HG03575 (cell line): Measurements from ENCODE around the gene ADCY9.
"Not testable (repeated sequence)": the region's sequence is repeated elsewhere in the genome, so short reads cannot be mapped to it uniquely, and the experiment has no call there.

Experiments used
- ATAC-seq: cut with Tn5 transposase; IDR thresholded peaks from one replicate; pipeline ENCODE4 v1.9.1; 2021; ENCODE audit not compliant: unreplicated experiment, insufficient number of reproducible peaks, low FRiP score; ENCODE audit errors: extremely low read depth

Gene ADCY9

DNA sequence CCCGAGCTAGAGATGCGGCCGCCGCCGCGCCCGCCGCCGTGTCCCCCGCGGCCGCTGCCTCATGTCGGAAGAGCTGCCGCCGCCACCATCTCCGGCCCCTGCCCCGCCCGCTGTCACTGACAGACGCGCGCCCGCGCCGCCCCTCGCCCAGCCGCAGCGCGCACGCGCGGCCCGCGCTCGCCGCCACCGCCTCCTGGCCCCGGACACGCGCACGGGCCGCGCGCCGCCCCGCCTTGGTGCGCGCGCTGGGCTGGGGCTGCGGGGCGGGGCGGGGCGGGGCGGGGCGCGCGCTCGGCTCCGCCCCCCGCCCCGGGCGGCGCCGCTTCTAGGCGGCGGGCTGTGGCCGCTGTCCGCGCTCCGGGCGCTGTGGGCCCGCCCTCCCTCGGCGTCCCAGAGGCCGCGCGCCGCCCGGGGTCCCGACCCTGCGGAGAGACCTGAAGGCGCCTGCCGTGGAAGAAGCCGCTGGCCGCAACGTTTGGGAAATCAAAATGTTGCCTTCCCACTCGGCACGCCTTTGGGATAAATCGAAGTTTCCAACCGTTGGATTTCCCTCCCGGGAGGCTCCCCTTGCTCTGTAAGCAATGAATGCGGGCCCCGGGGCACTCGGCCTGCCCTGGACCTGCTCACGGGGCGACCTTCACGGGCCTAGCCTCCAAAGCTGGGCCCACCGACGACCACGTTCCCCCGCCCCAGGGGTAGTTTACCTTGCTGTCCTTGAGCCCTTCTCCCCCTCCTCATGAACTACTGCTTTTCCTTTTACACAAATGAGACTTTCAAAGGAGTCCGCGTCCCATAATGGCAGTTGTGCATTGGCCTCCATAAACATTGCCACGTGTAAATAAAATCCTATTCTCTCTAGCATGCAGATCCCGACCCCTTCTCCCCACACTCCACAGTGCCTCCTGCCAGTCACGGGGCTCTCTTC lies at the start of gene ADCY9:
Gene ADCY9 (minus strand): TSS at position 118 of the 925 bp plus-strand sequence. CDS start 1,000 bp downstream, outside the sequence.
- no peak for ATAC-seq

- ATAC-seq, result no peak
Measured at GRCh38 chr16:4160658-4161430, 44.6 kb upstream of the ADCY9 start.

DNA sequence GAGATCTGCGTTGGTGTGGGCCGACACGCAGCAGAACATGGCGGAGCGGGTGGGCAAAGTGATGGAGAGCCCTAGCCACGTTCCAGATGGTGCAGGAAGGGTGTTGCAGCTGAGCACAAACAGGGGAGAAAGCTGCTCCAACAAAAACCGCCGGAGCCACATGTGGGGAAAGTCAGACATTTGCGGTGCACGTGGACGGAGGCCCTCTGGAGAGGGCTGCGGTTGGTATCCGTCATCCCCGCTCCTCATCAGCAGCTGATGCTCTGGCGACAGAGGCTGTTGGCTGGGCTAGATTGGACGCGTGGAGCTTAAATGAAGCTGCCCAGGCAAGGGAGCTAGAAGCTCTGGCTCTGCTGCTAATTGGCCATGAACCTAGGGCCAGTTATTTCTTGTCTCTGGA lies 43.5 kb upstream of the ADCY9 start:
- ATAC-seq, result no peak

GRCh38 chr16:4158143-4159093 lies 42.2 kb upstream of the ADCY9 start:
- ATAC-seq, result no peak

- ATAC-seq, result no peak
Measured at GRCh38 chr16:4157376-4157825, 41.2 kb upstream of the ADCY9 start.

- not testable (repeated sequence) for ATAC-seq
Measured at GRCh38 chr16:4156503-4156902, 40.3 kb upstream of the ADCY9 start.

DNA sequence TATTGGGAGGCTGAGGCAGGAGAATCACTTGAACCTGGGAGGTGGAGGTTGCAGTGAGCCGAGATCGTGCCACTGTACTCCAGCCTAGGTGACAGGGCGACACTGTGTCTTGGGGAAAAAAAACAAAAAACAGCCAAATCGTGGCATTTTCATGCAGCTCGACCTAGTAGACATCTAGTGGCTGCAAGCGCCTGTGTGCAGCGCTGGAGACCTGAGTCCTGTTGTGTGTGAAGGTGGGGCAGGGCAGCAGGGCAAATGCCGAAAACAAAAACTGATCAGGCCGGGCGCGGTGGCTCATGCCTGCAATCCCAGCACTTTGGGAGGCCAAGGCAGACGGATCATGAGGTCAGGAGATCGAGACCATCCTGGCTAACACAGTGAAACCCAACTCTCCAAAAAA lies 37.1 kb upstream of the ADCY9 start:
- ATAC-seq, result not testable (repeated sequence)

DNA sequence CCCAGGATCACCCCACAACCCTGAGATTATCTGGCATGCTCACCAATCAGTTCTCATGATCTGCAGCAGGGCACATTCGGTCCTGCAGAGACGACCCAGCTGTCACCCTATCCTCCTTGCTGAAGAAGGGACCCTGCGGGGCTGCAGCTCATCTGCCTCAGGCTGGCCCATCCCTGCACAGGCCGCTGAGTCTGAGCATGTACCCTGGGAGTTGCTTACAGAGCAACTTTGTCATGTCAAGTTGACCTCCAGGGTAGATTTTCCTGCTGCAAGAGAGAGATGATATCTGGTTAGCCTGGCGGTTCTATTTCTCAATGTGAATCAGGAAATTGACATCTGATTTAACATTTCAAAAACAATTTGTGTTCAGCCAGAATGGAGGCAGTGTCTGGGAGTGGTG lies 36.0 kb upstream of the ADCY9 start:
- no peak for ATAC-seq

DNA sequence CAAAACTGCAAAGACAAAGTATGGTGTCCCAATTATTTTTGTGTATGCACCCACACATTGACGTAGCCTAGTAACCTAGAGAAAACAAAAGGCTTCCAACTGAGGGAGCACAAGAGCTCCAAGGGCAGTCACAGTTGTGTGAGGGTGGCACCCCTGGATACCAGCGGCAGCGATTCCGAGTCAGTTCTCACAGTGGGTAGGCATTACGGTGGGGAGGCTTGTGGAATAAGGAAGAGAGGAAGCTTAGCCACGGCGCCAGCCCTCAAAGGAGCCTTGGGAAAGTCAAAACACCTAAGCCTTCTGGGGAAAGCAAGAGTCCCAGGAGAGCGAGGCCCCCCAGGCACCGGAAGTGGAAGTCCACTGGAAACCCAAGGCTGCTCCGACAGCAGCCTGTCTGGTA lies 31.0 kb upstream of the ADCY9 start:
- ATAC-seq, result no peak

GRCh38 chr16:4142268-4142667 lies 26.0 kb upstream of the ADCY9 start:
- ATAC-seq, result no peak

- no peak for ATAC-seq
Measured at GRCh38 chr16:4141604-4142003, 25.4 kb upstream of the ADCY9 start.

DNA sequence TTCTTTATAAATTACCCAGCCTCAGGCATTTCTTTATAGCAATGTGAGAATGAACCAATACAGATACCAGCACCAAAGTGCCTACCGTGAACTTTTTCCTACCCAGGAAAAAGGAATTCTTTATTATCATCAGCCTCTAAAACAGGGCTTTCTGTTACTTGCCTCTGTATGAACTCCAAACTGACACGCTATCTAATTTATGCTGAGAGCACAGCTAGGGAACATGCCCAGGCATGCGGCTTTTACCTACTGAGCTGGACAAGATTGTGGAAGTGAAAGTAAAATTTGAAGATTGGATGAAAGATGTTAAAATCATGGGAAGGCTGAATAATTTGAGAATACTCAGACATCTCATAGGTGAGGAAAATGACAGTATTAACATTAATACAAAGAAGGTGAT lies 24.4 kb upstream of the ADCY9 start:
- ATAC-seq, result no peak

GRCh38 chr16:4139968-4140367 lies 23.7 kb upstream of the ADCY9 start:
- ATAC-seq, result no peak

DNA sequence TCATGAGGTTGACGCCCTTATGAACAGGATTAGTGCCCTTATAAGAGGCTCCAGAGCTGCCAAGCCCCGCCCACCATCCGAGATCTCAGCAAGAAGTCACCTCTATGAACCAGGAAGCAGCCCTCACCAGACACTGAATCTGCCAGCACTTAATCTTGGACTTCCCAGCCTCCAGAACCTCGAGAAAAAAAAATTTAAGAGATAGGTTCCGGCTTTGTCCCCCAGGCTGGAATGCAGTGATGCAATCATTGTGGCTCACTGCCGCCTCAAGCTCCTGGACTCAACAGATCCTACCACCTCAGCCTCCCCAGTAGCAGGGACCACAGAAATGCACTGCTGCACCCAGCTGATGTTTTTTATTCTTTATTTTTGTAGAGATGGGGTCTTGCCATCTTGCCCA lies 22.5 kb upstream of the ADCY9 start:
- no peak for ATAC-seq

- no peak for ATAC-seq
Measured at GRCh38 chr16:4137438-4137837, 21.2 kb upstream of the ADCY9 start.

- no peak for ATAC-seq
Measured at GRCh38 chr16:4136229-4136813, 20.1 kb upstream of the ADCY9 start.

DNA sequence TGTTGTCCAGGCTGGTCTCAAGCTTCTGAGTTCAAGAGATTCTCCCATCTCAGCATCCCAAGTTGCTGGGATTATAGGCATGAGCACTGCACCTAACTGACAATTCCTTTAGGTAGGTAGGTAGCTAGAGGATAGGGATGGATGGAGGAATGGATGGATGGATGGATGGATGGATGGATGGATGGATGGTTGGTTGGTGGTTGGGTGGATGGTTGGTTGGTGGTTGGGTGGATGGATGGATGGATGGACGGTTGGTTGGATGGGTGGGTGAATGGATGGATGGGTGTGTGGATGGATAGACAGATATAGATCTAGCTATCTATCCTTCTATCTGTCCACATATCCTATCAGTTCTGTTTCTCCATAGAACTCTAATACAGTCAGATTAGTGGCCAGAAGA lies 19.3 kb upstream of the ADCY9 start:
- ATAC-seq, result no peak

DNA sequence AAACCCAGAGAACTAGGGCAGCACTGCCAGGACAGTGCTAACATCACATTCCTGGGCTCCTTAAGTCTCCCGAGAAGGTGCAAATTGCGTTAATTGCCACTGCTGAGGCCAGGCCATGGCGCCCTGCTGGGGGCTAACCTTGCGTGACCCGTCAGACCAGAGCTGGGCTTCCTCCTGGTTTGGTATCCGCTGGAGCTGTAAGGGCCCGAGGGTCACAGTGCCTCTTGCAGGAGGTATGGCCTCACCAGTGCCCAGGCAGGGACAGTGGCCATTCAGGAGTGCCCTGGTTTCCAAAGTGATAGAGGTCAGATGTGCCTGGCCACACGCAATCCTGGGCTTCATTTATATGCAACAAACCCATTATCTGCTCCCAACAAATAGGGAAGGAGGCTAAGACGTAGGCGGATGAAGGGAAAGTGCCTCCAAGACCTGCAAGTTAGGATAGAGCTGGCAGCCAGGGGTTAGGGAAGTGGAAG lies 17.7 kb upstream of the ADCY9 start:
- no peak for ATAC-seq
